ENCODE measurements around the gene PXT1.
"Not testable (repeated sequence)": the region's sequence is repeated elsewhere in the genome, so short reads cannot be mapped to it uniquely, and the experiment has no call there.

PXT1 gene

GRCh38 chr6:36367743-36368142 is 74.9 kb downstream of the PXT1 start:
- Histone ChIP-seq H3K9ac (ENCODE audit: low read length) (no peak overlapping the region), H3K79me2 (ENCODE audit: low read length) (no peaks in the 10 kb centered on the region), H3K4me1 (ENCODE audit: low read length) (peaks cover 30% of the 10 kb centered on the region), H3K27ac (ENCODE audit: low read length) (no peak overlapping the region), H4K20me1 (ENCODE audit: insufficient read depth, low read length) (no peaks in the 10 kb centered on the region), H3K4me2 (ENCODE audit: low read length) (no peak overlapping the region), H3K27me3 (ENCODE audit: low read depth, low read length) (no peaks in the 10 kb centered on the region), H2AFZ (ENCODE audit: low read depth, low read length) (no peak overlapping the region), H3K4me3 (ENCODE audit: low read length) (no peak overlapping the region), H3K36me3 (replicated peaks; ENCODE audit: low read depth, low read length) (no peaks in the 10 kb centered on the region), H3K9me3 (ENCODE audit: insufficient read depth, low read length) (no peaks in the 10 kb centered on the region)
- TF ChIP-seq EZH2phosphoT487 (IDR thresholded peaks at IDR 0.05; ENCODE audit: low read depth) (no peak), CTCF (IDR thresholded peaks at IDR 0.05; ENCODE audit: low read depth, low read length) (no peak)

GRCh38 chr6:36364669-36365479 is 77.8 kb downstream of the PXT1 start:
- H3K9ac ChIP-seq (ENCODE audit: low read length) = peak overlapping the region; percentile 36

GRCh38 chr6:36364061-36364635 is 78.5 kb downstream of the PXT1 start:
- H3K9ac ChIP-seq (ENCODE audit: low read length) = not testable (repeated sequence)

More at GRCh38 chr6:36364669-36365479, 77.8 kb downstream of the PXT1 start:
- Histone ChIP-seq H3K36me3 (replicated peaks; ENCODE audit: low read depth, low read length) (no peaks in the 10 kb centered on the region), H3K4me3 (ENCODE audit: low read length) (peak overlapping the region; percentile 42), H3K27ac (ENCODE audit: low read length) (peak overlapping the region; percentile 45), H2AFZ (ENCODE audit: low read depth, low read length) (peak overlapping the region; percentile 48; the same call in 1 of the 2 replicates), H3K79me2 (ENCODE audit: low read length) (no peaks in the 10 kb centered on the region), H3K4me1 (ENCODE audit: low read length) (peaks cover 37% of the 10 kb centered on the region), H3K27me3 (ENCODE audit: low read depth, low read length) (no peaks in the 10 kb centered on the region), H3K9me3 (ENCODE audit: insufficient read depth, low read length) (no peaks in the 10 kb centered on the region), H3K4me2 (ENCODE audit: low read length) (peak overlapping the region; percentile 72), H4K20me1 (ENCODE audit: insufficient read depth, low read length) (no peaks in the 10 kb centered on the region)
- no peak for TF ChIP-seq EZH2phosphoT487 (IDR thresholded peaks at IDR 0.05; ENCODE audit: low read depth)
- no peak for TF ChIP-seq CTCF (IDR thresholded peaks at IDR 0.05; ENCODE audit: low read depth, low read length)

GRCh38 chr6:36363371-36363752 is 79.3 kb downstream of the PXT1 start:
- H4K20me1 ChIP-seq (ENCODE audit: insufficient read depth, low read length) = not testable (repeated sequence)

More at GRCh38 chr6:36364061-36364635, 78.5 kb downstream of the PXT1 start:
- not testable (repeated sequence) for H3K27ac ChIP-seq (ENCODE audit: low read length); H3K27me3 ChIP-seq (ENCODE audit: low read depth, low read length); H4K20me1 ChIP-seq (ENCODE audit: insufficient read depth, low read length); H3K79me2 ChIP-seq (ENCODE audit: low read length); H3K9me3 ChIP-seq (ENCODE audit: insufficient read depth, low read length); H3K4me3 ChIP-seq (ENCODE audit: low read length); H3K36me3 ChIP-seq (replicated peaks; ENCODE audit: low read depth, low read length); H2AFZ ChIP-seq (ENCODE audit: low read depth, low read length)
- peak overlapping the region; percentile 72; the same call in 1 of the 2 replicates for H3K4me2 ChIP-seq (ENCODE audit: low read length)
- H3K4me1 ChIP-seq (ENCODE audit: low read length) = peaks cover 37% of the 10 kb centered on the region

More at GRCh38 chr6:36363371-36363752, 79.3 kb downstream of the PXT1 start:
- not testable (repeated sequence) for H3K9ac ChIP-seq (ENCODE audit: low read length); H3K27ac ChIP-seq (ENCODE audit: low read length); H3K27me3 ChIP-seq (ENCODE audit: low read depth, low read length); H3K4me2 ChIP-seq (ENCODE audit: low read length); H3K36me3 ChIP-seq (replicated peaks; ENCODE audit: low read depth, low read length); H2AFZ ChIP-seq (ENCODE audit: low read depth, low read length); H3K9me3 ChIP-seq (ENCODE audit: insufficient read depth, low read length); H3K4me3 ChIP-seq (ENCODE audit: low read length); H3K79me2 ChIP-seq (ENCODE audit: low read length)
- peaks cover 44% of the 10 kb centered on the region for H3K4me1 ChIP-seq (ENCODE audit: low read length)
